HG03159 (cell line): ENCODE measurements around the gene KLHDC10.
"Not testable (repeated sequence)": the region's sequence is repeated elsewhere in the genome, so short reads cannot be mapped to it uniquely, and the experiment has no call there.

Experiments
- ATAC-seq: cut with Tn5 transposase; IDR thresholded peaks from one replicate; pipeline ENCODE4 v1.9.1; 2021; ENCODE audit warnings: mild to moderate bottlenecking, moderate library complexity; ENCODE audit not compliant: unreplicated experiment

Gene KLHDC10

GRCh38 chr7:130069978-130070860, at the start of gene KLHDC10:
Gene KLHDC10 (plus strand): TSS chr7:130070534. CDS start chr7:130070644, 110 bp downstream.
- ATAC-seq: peak; percentile 97

- no peak for ATAC-seq
Measured at GRCh38 chr7:130021105-130021834, 49.1 kb upstream of the KLHDC10 start.

DNA sequence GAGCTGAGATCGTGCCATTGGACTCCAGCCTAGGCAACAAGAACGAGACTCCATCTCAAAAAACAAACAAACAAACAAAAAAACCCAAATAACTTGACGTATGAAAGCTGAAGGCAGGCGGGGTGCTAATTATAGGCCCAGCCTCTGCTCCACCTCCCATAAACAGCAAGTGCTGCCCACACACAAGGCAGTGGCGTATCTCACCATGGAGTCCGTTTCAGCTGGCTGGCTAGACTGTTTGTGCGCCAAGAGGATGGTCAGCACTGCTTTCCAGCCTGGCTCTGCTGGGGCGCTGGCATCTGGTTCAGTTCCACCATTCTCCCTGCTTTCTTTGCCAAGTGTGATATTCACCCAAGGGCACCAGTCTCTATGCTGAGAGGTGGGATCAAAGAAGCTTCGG, 48.2 kb upstream of the KLHDC10 start:
- ATAC-seq: no peak

- no peak for ATAC-seq
Measured at GRCh38 chr7:130022623-130023175, 47.6 kb upstream of the KLHDC10 start.

DNA sequence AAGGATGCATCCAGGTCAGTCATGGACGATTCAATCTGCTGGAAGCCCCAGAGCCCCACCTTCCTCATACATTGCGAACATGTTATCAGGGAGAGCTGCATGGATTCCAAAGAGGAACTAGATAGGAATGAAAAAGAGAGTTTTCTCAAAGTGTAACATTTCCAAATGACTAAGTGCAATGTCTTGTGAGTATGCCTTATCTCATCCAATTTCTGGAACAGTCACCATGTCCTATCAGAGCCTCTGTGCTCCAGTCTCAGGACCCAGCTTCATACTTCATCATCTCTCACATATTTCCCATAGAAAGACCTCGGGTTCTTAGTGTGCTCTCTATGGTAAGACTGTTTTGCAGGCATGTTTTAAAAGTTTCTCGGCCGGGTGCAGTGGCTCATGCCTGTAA, 45.9 kb upstream of the KLHDC10 start:
- no peak for ATAC-seq

- ATAC-seq: no peak
Measured at GRCh38 chr7:130032698-130033097, 37.6 kb upstream of the KLHDC10 start.

- ATAC-seq: no peak
Measured at GRCh38 chr7:130037703-130038102, 32.6 kb upstream of the KLHDC10 start.

DNA sequence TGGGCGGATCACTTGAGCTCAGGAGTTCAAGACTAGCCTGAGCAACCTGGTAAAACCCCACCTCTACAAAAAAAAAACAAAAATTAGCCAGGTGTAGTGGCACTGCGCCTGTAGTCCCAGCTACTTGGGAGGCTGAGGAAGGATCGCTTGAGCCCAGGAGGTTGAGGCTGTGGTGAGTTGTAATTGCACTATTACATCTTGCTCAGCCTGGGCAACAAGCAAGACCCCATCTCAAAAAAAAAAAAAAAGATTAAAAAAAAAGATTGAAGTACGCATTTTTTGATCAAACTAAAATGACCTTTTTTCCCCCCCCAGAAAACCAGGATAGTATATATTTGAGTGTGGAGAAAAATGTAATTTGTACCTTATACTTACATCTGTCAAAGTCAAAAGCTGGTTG, 29.8 kb upstream of the KLHDC10 start:
- ATAC-seq: no peak

GRCh38 chr7:130047831-130048230, 22.5 kb upstream of the KLHDC10 start:
- no peak for ATAC-seq

- ATAC-seq: no peak
Measured at GRCh38 chr7:130048906-130049305, 21.4 kb upstream of the KLHDC10 start.

GRCh38 chr7:130052250-130052649, 18.1 kb upstream of the KLHDC10 start:
- not testable (repeated sequence) for ATAC-seq

DNA sequence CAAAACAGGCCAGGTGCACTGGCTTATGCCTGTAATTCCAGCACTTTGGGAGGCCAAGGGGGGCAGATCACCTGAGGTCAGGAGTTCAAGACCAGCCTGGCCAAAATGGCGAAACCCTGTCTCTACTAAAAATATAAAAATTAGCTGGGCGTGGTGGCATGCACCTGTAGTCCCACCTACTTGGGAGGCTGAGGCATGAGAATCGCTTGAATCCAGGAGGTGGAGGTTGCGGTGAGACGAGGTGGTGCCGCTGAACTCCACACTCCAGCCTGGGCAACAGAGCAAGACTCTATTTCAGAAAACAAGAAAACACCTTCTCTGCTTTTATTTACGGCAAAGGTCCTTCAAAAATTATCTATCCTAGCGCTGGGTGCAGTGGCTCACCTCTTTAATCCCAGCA, 15.1 kb upstream of the KLHDC10 start:
- ATAC-seq: not testable (repeated sequence)

GRCh38 chr7:130062246-130062645, 8.1 kb upstream of the KLHDC10 start:
- no peak for ATAC-seq

- no peak for ATAC-seq
Measured at GRCh38 chr7:130063036-130063435, 7.3 kb upstream of the KLHDC10 start.

- ATAC-seq: not testable (repeated sequence)
Measured at GRCh38 chr7:130064580-130064926, 5.8 kb upstream of the KLHDC10 start.

DNA sequence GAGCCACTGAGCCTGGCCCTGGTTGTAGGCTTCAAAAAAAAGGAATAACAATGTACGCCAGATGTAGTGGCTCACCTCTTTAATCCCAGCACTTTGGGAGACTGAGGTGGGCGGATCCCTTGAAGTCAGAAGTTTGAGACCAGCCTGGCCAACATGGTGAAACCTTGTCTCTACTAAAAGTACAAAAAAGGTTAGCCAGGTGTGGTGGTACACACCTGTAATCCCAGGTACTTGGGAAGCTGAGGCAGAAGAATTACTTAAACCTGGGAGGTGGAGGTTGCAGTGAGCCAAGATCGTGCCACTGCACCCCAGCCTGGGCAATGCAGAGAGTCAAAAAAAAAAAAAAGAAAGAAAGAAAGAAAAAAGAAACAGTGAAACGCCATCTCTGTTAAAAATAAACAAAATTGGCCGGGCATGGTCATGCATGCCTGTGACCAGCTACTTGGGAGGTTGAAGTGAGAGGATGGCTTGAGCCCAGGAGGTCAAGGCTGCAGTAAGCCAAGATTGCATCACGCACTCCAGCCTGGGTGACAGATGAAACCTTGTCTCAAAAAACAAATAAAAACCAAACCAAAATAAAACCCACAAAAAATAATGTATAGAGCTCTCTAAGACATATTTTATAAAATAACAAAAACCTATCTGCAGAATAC, 4.7 kb upstream of the KLHDC10 start:
- no peak for ATAC-seq

DNA sequence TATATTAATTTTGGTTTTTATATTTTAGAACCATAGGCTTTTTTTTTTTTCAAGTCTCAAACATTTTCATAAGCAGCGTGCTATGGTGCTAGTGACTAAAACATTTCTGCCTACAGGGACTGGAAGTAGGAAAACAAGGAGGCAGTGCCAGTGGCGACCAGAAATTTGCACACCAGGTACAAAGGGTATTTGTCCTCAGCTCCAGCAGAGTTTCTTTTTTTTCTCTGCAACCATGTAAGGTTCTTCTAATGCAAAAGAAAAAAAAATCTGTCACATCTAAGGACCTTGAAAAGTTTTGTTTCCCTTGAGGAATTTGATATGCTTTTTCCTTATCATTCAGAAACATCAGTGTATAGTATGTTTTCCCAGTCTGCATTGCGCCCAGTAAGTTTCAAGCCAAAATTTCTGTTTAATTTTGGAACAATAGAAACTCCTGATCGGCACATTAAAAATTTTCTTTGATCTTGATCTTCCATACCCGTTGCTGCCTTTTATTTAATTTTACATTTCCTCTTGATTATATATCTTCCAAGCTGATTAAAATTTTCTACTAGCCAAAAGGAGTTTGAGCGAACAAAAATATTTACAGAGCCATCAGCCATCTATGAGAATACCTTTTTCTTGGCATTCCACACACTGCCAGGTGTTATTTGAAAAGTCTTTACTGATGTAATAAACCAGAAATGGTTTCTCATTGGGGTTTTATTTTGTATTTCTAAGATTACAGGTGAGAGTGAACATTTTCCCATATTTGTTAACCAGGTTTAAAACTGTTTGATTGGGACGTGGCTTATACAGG, 956 bp upstream of the KLHDC10 start:
- ATAC-seq: no peak

DNA sequence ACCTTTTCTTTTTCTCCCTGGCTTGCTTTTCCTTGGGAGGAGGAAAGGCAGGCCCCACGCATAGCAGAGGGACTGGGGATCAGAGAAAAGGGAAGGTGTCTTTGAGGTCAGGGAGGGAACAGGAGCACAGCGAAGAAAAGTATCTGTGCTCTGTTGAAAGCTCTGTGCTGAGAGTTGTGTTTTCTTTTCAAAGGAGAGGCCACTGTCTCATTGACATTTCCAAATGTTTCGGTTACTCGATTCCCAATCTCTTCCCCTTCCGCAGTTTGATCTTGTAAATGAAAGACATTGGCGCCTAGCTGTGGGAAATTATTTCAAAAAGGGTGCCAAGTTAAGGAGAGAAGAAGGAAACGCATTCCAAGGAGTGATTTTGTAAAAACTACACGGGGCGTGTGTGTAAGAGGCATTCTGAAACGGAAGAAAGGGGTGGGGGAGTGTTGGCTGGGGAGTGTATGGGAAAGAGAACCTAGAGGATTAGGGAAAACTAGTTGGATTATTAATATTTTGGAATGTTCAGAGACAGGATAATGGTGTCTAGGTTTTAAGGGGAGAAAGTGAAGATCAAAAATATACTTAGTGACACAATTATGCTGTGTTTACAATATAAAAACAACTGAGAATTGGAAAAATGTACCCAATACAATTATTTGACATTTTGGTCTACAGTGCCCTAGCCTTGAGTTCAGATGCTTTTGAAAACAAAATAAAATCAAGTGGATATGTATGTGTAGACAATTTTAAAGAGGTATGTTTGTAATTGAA, 708 bp downstream of the KLHDC10 start:
- peak; percentile 13 for ATAC-seq

GRCh38 chr7:130071701-130072622, 1.6 kb downstream of the KLHDC10 start:
- peak; percentile 39 for ATAC-seq
